Astrocyte of the spinal cord (primary cell): ENCODE results near the gene SMIM10.
A peak's percentile ranks its signal among the peaks of the same experiment; 100 is the strongest.

Source experiments
- DNase-seq: peaks from one replicate; pipeline ENCODE4 v3.0.0; 2011; ENCODE audit warnings: low read depth, low spot score
- H3K4me3 ChIP-seq: 2 replicates; pipeline ENCODE4 v1.5.1; 2011; ENCODE audit warnings: low read depth, mild to moderate bottlenecking, low read length, moderate library complexity
- CTCF ChIP-seq: IDR thresholded peaks from 2 replicates; pipeline ENCODE4 v1.5.1; 2012; ENCODE audit warnings: low read depth, mild to moderate bottlenecking, low read length, inconsistent platforms
- in situ Hi-C: cut with HindIII; loops from 2 replicates; pipeline ENCODE4 v1.10.0; 2017; ENCODE audit warnings: low sequenced_read_pairs

SMIM10 gene

DNA sequence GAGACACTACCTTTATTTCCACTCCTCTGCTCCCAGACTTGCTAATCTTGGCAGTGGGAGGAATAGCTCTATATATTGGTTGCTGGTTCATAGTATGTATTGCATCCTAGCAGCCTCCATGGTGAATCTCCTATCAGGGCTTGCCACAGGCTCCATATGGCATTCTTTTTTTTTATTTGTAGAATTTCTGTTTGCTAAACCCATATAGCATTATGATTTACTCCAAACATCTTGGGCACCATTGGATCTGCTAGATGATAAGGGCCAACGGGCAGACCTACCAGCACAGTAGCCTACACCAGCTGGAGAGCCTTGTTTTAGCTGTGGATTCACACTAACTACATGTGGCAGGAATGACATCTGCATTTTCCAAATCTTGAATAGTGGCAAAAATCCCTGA is 6.9 kb downstream of the SMIM10 start:
- no peak overlapping the region for H3K4me3 ChIP-seq
- TF ChIP-seq CTCF: no peak
- no peak for DNase-seq
- in situ Hi-C loops: no loop called here

DNA sequence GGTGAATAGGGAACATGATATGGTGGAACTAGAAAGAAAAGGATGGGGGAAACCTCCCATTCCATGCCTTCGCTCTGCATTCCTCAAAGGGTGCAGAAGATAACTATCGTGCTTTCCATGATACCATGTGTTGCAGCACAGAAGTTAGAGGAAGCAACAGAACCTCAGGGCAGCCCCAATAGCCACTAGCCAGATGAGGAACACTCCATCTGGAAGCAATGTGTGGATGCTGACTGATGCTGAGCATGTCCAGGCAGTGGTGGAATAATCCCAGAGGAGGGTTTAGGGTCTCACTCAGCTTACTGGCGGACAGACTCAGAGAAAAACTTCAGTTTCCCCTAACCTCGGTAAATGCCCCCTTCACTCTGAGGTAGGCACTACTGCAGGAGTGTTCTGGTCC is 7.5 kb downstream of the SMIM10 start:
- DNase-seq: no peak
- no peak for TF ChIP-seq CTCF
- in situ Hi-C loops: no loop called here
- H3K4me3 ChIP-seq: no peak overlapping the region

- peak; percentile 45 for TF ChIP-seq CTCF
- H3K4me3 ChIP-seq: no peak overlapping the region
- peak; percentile 52 for DNase-seq
- in situ Hi-C loops: no loop called here
These were observed 8.7 kb downstream of the SMIM10 start for GRCh38 chrX:134999469-134999868.

- no peak for TF ChIP-seq CTCF
- H3K4me3 ChIP-seq: no peak overlapping the region
- DNase-seq: no peak
- in situ Hi-C loops: no loop called here
These were observed 9.7 kb downstream of the SMIM10 start for GRCh38 chrX:135000516-135000915.

DNA sequence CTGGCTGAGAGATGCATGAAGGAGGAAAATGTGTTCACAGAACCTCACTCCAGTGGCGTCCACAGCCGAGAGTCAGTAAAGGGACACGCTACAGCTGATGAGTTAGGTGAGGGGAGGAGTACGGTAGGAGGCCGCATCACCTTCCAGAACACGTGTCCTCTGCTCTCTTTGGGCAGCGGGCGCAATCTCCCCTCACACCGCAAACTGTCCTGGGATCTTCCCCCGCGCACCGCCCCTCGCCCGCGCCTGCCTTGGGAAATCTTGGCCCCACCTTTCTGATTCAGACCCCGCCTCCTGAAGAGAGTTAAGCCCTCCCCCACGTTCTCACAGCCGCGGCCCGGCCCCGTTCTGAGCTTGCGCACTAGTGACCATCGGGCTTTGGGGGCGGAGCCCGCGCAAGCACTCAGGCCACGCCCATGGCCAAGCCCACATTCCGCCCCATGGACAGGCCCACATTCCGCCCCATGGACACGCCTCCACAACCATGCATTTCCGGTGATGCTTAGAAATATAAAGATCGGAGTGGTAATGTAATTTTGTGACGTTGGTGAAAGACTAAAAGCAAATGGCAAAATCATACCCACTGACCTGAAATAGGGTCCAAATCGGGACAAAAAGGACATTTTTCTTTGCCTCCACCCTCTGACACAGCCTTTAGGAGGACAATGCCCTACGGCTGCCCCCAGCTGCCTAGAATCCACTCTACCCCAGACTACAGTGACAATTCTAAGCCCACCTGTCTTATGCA is 13.3 kb downstream of the SMIM10 start:
- no peak for TF ChIP-seq CTCF
- in situ Hi-C loops: no loop called here
- DNase-seq: peak; percentile 88
- H3K4me3 ChIP-seq: peak overlapping the region; percentile 50

DNA sequence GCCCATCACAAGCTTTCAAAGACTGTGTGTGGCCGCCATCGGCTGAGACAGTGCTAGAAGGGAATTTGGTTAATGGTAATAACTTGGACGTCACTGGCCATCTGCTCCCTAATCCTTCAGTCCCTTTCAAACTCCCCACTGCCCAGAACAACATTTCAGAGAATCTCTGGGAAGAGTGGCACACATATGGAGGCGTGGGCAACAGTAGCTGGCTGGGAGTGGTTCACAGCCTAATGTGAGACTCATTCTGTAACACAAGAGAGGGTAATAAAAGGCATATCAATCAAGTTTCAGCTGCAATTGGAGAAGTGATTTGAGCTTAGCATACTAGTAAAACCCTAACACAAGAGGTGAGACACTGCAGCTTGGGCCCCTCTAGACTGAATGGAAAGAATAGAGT is 15.4 kb downstream of the SMIM10 start:
- TF ChIP-seq CTCF: no peak
- in situ Hi-C loops: no loop called here

More for the DNA sequence above, 15.4 kb downstream of the SMIM10 start:
- no peak for DNase-seq
- no peak overlapping the region for H3K4me3 ChIP-seq
